GM19238 (cell line): ENCODE data around the gene MEIS2.

Experiments
- DNase-seq: peaks from one replicate; pipeline ENCODE4 v3.0.0; 2011; ENCODE audit warnings: low spot score; ENCODE audit not compliant: insufficient read length

MEIS2 gene

DNA sequence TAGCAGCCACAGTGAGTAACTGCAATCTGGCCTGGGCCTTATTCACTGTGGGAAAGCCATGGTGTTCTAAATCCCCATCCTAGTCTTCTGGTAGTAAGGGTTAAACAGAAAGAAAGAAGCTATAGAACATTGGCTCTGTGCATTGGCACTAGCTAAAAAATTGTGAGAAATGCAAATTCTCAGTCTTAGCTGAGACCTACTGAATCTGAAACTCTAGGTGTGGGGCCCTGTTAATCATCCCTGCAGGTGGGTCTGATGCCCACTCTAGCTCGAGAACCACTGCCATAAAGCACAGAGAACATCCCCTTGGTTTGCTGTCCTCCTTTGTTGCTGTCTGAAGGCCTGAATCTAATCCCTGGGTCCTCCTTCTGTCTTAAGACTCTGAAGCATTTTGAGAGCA, 59.3 kb downstream of the MEIS2 start:
- DNase-seq, result no peak

DNA sequence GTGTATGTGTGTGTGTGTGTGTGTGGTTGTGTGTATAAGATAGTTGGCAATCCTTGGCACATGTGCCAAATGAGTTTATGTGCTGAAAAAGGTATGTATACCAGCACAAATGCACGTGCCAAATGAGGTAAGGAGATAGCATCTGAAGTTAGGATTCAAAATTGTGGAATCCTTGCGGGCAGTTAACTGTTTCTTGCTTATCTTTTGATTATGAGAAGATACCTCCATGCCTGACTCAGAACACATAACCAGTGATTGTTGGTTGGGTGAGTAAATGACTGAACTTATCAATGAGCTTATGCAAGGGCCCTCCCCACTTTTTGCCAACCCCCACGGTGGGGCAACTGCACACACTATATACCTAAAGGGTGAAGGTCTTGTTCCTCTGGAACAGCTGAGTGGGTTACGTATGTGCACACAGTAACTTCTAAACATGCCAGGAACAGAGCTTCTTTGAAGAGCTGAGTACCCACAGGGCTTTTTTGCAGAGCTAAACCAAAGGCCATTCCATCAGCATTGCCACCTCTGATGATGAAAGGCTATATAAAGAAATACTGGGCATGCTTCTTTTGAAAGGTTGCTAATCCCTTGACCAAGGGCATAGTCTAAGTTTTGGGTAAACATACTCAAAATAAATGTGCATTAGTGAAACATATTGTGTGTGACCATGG, 60.1 kb downstream of the MEIS2 start:
- DNase-seq, result no peak

DNA sequence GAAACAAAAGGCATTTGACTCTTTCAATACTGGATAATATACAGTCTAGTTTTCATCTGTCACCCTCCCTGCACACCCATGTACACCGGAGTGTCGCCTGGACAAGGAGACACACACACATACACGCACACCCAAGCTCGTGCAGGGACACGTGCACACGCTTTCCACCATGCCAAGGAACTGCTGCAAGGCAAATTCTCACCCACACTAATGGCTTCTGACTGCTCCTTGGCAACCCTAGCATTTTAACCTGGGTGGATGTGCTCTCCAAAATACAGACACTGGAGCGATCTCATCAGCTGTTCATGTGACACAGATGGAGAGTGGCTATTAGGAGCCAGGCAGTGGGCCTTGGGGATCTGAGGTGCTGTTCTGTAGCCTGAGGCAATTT, 61.6 kb downstream of the MEIS2 start:
- no peak for DNase-seq

DNA sequence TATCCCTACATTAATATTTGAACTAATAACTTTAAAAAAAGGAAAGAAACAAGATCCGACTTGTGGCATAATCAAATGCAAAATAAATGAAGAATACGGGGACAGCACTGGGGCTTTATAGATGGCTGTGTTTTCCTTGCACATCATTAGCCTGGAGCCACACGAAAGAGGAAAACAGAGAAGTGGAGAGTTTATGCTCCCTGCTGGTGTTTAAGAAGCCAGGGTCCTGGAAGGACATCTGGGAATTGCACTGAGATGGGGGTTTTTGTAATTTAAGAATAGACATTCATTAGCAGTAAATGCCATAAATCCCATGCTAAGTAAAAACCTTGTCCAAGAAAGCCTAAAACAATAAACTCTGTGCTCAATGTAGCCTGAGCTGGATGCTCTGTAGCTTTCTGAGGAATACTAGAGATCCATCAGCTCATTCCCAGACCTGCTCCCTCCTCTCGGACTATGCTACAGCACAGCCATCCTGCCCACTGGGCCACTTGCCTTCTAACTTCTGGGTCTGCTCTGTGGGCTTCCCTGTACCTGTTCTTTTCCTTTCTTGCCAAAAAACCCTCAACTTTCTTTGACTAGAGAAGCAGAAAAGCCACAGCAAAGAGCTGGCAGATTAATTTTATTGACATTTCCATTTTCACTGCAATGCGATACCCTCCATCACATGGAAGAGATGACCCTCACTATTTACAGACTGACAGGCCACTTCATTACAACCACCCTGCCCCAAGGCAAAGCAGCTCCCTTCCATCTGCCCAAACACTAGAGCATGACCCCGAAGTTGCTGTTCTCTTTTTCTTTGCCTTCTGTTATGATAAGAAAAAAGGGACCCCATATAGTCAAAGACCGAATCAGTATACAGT, 62.3 kb downstream of the MEIS2 start:
- no peak for DNase-seq

DNA sequence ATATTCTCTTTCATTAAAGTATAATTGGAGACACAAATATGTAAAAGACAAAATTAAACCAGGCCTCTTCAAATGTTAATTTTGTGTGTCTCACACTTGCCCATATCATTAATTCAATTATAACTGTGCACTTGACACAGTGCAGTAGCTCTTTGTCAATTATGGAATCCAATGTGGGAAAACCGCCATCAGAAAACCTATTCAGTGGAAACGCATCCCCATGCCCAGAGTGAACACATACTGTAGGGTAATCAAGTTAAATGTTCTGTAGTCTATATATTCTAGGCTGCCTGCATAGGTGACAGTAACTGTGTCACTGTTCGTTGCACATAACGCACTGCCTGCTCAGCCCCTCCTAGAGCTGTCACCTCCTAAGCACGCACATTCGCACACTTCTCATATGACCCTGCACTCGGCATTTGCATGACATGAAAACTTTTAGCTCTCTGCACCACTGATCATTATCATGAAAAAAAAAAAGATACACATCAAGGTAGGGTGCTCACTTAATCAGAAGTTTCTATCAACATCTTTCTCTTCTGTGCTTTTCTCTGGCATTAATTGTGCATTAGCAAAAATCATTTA, 63.2 kb downstream of the MEIS2 start:
- DNase-seq, result no peak

DNA sequence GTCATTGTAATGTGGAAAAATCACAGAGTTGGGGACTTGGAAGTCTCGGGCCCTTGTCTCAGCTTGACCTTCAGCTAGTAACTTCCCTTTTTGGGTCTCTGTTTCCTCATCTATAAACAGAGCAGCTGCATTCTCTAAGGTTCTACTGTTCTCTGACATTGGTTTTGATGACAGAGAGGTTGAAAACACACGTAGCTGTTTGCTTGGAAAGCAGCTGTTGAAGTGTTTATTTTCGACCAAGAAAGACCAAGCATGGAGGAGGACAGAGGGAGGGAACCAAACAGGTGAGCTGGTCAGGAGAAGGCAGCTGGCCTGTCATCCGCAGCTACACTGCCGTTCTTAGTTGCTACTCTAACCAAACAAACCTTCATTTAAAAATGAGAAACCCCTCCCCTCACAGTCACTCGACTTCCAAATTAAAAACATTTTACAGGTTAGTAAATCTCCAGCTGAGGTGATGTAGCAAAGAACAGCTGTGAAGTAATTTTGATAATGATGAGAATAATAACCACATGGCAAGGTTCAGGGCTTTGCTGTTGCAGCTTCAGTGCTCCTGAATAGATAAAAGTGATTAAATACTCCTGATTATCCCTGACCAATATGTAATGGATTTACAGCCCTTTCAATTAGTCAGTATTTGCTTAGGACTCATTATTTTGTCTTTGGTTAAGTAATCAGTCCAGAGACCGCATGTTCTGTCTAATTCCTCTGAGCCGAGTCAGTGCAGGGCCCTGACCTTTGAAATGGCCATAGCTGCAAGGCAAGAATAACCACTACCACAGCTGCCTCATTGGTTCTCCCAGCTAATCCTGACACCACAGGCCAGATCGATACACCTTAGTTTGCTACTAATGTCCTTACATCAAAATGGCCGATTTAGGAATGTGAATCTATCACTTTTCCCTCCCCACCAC, 65.3 kb downstream of the MEIS2 start:
- no peak for DNase-seq

DNA sequence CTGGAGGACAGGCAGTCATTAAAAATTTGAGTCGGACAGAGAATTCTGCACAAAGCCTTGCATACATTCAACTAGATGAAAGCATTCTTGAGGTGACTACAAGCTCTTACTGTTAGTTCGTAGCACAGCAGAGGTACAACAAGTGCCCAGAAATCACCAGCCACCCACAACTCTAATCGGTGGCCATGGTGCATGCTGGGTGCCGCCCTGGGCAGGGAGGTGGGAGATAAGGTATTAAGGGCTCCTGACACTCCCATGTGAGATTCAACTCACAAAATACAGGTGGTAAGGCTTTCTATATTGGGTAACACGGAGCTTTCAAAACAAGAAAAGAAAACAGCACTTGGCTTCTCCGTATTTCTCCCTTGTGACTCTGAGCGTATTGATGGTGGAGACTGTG, 66.0 kb downstream of the MEIS2 start:
- DNase-seq, result no peak

DNA sequence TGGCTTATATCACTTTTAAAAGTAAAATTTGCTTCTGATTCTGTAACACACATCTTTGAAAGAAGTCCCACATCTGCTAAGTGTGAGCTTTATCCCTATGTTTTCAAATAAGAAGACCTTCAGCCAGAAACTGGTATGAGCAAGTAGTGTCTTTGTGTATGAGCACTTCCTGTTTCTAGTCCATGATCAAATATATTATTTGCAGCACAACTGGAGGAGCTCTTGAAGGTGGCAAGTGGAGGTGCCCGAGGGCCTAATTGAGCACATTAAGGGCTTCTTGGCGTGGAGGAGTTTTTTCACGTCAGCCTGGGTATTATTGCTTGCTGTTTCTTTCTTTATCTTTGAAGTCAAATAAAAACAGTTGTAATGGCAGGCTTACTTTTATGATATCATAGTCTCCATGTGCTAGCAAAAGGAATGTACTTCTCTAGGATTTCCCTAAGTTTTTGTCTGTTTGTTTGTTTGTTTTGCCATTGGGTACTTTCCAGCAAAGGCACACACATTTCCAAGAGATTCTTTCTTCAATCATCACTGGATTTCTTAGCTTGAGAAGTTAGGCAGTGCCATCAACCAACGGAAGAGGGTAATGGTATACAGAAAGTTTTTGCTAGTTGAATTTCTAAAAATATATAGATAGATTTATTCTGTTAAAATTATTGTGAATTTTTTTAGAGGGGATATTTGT, 68.1 kb downstream of the MEIS2 start:
- DNase-seq, result no peak

DNA sequence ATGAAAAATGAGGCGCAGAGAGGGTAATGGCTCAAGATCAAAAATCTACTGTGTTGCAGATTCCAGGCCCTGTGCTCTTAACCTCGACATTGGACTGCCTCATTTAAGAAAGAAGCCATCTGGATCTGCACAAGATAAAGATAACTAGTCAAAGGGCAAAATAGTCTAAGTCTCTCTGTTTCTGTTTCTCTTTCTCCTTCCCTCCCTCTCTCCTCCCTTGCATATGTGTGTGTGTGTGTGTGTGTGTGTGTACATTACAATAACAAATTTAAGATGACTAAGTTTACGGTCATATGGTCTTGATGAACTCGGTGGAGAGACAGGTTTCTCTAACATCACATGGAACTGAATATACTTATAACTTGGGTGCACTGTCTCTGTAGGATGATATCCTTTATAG, 69.2 kb downstream of the MEIS2 start:
- no peak for DNase-seq

DNA sequence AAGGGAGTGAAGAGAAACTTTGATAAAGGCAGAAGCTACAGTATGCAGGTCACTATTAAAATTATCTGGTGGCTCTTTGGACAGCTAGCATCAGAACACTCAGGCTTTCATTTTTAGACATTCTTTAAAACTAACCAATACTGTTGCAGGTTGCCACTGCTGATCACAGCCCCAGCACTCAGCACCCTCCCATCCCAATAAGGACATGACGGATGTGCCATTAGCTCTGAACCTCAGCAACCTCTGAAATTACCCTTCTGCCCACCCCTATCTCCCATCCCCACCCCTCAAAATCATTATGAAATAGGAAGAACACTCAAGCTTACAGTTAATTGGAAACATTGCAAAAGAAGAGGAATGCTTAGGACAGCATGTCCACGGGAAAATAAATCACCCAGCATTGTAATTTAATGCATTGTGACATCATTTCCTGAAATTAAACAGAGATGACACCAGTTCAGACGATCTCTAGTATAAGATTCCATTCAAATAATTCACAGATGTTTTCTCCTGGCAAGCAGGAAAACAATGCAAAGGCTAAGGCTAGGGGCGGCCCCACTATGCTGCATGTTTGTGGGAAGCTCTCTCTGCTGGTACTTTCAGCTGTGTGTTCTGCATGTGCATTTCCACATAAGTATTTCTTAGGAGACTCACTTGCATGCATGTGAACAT, 71.6 kb downstream of the MEIS2 start:
- no peak for DNase-seq

DNA sequence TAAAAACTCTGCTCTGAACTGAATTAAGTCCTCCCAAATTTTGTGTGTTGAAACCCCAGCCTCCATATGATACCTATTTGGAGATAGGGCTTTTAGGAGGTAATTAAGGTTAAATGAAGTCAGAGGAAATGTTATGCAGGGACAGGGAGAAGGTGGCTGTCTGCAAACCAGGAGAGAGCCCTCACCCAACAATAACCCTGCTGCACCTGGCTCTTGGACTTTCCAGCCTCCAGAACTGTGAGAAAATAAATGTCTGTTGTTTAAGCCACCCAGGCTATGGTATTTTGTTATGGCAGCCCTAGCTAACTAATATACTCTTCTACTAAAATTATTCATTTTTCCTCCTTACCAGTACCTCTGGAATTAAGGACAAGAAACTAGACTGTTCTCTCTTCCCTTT, 79.5 kb downstream of the MEIS2 start:
- no peak for DNase-seq

DNA sequence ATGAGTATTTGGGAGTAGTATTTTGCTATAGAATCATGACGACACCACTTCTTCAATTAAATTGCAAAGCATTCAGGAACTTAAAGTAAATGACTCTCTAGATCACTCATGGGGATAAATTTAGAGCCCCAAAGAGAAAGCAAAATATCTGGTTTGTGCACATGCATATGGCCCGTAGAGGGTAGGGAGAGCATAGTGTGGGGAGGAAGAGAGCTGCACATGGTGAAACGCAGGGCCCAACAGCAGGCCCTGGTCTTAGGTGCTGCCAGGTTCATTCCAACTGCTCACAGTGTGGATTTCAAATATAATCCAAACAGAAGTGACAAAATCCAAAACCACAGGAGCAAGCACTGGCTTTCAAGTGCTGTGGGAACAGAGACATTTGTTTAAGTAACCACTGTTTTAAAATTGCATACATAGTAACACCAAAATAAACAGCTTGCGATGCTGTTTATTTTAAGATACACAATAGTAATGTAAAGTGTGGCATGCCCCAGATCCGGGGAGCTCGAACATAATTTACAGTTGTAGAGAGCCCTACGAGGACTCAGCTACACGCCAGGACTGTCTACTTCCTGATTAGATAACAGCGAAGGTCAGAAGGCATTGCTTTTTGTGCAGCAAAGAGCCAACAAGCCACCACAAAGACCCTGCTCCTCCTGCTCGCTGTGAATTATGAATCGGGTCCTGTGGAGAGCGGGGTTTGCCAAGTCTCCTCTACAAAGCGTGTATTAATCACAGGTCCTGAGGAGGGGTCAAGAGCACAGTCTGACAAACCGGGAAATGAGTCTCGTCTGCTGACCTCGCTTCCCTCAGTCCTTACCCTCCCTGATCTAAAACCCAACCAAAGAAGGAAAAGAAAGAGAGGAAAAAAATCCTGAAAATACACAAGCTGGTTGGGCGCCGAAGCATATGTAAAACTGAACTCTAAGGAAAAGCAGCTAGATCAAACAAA, 80.6 kb downstream of the MEIS2 start:
- DNase-seq, result no peak

DNA sequence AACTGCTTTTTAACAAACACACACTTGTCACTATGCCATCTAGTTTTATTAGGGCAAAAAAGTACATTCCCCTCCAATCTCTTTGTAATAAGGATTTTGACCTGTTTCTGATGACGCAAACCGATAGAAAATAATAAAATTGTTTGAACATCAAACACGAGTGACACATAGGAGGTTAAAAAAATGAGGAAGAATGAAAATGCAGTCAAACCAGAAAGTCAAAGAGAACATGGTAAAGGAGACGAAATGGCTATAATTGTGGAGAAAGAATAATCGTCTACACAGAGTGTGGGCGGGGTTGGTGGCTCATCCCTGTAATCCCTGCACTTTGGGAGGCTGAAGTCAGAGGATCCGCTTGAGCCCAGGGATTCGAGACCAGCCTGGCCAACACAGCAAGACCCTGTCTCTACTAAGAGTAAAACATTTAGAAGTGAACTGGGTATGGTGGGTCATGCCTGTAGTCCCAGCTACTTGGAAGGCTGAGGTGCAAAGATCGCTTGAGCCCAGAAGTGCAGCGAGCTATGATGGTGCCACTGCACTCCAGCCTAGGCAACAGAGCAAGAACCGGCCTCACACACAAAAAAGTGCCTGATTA, 83.2 kb downstream of the MEIS2 start:
- DNase-seq, result no peak

DNA sequence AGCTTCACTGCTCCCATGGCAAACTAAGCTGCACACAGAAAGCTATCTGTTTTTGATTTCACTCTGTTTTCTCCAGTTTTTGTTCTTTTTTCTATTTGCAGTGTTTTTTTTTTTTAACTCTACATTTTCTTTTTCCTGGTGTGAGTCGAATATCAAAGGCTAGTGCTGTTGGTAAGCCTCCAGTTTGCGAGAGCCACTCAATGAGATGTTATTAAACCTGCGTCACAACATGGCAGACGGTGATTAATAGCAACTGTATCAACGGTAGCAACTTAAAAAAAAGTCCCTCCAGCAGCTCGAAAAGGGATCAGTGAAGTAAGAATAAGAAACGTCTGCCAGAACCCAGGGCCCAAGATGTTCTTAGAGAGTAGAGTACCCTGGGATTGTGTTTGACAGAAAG, 84.1 kb downstream of the MEIS2 start:
- no peak for DNase-seq

DNA sequence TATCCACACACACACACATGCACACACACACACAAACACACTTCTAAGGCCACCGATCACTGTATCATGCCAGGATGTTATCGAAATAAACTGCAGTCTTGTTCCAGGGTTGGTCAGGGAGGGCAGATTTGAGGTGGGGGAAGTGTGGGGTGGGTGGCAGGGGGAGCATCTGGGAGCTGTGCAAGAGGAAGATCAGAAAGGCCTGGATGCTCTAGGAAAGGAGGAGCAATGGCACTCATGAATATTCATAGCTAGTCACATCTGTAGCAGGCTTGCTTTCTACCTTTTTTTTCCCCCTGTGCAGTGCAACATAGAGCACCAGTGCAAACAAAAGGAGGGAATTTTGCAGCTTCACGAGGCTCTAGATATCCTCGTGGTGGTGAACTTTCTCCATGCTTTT, 84.9 kb downstream of the MEIS2 start:
- DNase-seq, result no peak

DNA sequence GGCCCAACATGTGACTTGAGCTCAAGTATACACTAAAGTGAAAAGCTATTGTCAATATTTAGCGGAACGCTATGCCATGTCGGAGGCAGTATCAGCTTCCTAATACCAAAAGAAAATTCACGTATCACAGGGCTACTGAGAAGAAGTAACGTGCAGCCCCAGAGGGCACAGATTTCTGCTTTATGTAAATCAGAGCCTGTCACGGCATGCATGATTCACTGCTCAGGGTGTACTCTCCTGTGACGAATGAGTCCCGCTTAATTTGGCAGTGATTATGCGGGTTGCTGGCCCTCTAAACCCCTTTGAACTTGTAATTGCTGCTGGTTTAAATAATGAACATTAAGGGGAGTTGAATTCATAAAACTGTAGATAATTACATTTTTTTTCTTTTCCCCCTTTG, 85.3 kb downstream of the MEIS2 start:
- no peak for DNase-seq

DNA sequence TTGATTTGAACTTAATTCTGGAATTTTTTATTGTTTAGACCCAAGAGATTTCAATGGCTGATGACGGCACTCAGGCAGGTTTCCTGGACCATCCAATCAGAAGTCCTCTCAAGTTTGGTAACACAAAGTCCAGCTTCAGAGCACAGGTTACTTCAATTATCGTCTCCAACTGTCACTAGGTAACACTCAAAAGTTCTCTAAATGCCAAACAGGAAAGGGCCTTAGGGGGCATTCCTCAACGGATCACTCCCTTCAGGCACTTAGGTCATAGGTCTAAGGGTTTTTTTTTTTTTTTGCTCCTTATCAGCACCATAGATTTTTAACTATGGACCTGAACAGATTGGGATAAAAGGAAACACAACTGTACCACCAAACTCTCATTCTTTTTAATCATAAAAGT, 85.8 kb downstream of the MEIS2 start:
- DNase-seq, result no peak

DNA sequence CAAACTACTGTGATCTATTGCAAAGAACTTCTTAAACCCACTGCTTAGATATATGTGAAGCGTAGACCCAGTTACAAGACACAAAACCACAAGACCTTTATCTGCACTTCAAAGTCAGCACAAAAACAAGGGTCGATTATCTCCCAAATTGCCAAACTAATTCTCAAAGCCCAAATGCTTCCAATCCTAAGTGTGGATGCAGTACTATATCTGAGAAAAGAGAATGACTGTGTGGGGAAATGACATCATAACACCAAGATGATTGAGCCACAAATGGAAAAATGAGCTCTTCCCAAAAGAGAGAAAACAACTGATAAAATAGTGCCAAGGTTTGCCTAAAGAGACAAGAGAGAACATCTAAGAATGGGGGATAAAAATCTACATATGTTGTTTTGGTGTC, 86.2 kb downstream of the MEIS2 start:
- no peak for DNase-seq

DNA sequence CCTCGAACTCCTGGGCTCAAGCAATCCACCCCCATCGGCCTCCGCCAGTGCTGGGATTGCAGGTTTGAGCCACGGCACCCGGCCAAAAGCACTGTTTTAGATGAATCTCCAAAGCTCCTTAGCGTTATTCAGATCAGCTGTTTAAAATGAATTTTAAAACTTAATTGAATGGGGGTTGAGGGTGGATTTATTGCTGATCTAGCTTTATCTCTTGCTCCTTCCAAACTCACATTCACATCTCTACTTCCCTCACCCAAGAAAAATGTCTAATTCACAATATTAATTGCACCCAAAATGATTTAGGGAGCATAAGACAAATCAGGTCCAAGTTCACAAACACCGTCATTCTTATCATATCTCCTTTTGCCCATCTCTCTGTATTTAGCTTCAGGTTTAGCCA, 89.8 kb downstream of the MEIS2 start:
- DNase-seq, result no peak
